ENCODE data around the gene SLC22A1. TPM values are rescaled to one million over a fixed set of nuclear protein-coding genes. Genes with fewer than 3 reads are reported as not detected.
"Not testable (repeated sequence)": the region's sequence is repeated elsewhere in the genome, so short reads cannot be mapped to it uniquely, and the experiment has no call there.

The SLC22A1 gene
- polyA plus RNA-seq, 4 donors, result 0.10 to 0.53 (median 0.21) TPM

DNA sequence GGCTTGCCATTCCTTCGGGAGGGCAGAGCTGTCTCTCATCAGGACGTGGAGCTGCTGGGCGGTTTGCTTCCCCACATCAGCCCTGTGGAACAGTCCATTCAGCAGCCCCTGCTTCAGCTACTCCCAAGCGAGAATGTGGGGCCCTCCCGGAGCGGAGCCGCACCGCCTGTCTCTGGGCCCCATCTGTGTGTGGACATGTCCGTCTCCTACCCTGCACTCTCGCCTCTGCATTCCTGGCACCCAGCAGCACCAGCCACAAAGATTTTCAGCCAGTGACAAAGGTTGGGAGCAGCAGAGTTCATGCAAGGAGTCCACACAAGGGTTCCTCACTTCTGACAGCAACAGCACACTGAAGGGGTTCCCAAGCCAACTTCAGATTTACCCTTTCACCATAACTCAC is 29.0 kb upstream of the SLC22A1 start:
- DNase-seq (ENCODE audit: low read depth in 4 of 4, low spot score in 3 of 4), result no peak

DNA sequence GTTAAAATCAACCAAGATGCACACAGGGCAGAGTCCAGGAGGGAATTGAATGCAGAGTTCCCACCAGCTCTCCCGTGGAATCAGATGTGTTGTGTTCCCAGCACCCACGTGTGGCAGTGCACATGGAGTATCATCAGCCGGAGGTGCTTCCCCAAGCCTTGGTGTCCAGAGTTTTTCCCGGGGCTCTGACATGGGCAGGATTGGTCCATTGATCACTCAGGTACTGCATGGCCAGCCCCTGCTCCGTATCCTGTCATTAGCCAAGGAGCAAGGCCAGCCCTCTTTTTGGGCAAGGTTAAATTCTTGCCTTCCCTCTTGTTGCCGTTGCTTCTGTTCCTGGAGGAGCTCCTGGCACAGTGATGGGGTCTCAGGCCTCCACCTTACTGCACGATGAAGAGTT is 28.6 kb upstream of the SLC22A1 start:
- DNase-seq (ENCODE audit: low read depth in 4 of 4, low spot score in 3 of 4), result no peak

DNA sequence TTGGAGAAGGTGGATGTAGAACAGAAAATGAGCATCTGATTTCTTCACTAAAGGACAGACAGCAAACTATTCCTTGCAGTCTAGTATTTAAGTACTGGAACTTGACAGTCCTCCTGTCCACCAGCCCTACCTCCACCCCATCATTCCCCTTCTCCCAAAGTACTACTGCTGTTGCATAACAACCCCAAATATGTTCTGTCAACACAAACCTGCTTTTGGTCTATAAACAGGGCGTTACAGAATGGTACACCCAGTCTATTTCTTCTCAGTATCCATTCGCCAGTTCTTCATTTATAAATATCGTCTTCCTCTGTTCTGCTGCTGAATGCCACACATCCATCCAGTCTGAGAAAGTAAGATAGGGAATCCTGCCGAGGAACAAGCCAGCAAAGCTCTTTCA is 27.7 kb upstream of the SLC22A1 start:
- DNase-seq (ENCODE audit: low read depth in 4 of 4, low spot score in 3 of 4), result no peak

DNA sequence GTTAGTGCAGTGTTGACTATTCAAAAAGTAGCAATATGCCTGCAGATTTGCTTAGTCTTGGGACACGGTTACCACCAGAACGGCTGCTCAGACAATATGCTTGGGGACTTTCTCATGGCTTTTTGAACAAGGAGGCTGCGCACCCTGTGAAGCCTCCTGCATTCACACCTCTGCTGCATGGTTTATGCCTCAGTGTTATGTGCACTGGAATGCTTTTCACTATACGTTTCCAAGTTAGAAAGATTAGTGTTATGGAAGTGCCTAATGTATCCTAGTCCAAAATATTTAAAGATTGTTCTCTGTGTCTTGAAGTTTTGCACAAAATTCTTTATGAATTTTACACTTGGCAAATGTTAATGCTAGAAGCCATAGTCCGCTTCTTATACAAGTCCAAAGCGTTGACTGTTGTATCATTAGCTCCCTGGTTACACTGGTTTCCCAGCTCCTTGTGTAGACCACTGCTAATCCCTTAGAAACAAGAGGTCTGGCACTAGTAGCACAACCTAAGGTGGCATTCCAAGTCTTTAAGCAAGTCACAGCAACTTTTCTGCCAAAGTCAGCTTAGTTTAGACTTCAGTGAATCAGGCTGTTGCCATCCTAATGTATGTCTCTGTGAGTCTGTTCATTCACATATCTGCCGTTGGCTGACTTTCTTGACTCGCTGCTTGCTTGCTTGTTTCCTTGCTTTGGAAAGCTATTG is 26.3 kb upstream of the SLC22A1 start:
- DNase-seq (ENCODE audit: low read depth in 4 of 4, low spot score in 3 of 4), result no peak

DNA sequence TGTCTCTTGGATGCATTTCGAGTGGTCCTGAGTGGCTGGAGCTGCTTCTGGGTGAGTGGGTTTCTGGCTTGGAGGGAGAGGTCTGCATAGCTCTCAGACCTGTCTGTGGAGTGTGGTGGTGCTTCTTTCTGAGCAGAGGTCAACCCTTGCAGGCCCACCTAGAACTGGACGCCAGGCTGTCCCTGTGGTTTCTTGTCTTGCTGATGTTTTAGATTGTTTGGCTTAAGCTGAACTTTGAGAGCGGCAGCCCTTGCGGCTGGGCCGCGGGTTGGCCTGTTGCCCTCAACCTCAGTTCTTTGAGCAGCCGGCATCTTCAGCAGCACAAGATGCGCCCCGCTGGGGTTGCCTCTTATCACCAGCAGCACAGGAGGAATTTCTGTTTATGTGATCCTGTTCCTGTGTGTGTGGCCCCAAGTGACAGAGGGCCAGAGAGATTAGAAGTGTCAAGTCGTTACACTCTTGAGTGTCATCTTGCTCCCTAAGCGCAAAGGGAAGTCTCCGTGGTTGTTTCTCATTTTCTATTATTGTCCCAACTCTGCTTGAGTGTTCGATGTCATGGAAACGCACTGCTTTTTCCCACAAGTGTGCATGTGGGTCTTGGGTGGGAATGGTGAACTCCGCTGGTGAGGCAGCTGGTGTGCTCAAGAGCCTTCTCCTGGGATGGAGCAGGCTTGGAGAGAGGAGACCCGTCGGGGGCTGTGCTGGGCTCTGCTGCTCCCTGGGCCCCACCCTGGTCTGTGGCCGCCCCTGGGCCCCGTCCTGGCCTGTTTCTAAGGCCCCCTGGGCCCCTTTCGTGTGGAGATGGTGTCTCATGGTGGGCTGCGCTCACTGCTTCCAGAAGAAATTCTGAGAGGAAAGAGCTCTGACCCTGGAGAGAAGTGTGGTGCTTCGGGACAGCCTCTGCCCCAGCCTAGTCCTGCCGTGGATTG is 20.1 kb upstream of the SLC22A1 start:
- no peak for DNase-seq (ENCODE audit: low read depth in 4 of 4, low spot score in 3 of 4)

GRCh38 chr6:160102399-160102798 is 19.2 kb upstream of the SLC22A1 start:
- DNase-seq (ENCODE audit: low read depth in 4 of 4, low spot score in 3 of 4), result no peak

- no peak for DNase-seq (ENCODE audit: low read depth in 4 of 4, low spot score in 3 of 4)
These were observed 18.4 kb upstream of the SLC22A1 start for GRCh38 chr6:160102956-160103824.

DNA sequence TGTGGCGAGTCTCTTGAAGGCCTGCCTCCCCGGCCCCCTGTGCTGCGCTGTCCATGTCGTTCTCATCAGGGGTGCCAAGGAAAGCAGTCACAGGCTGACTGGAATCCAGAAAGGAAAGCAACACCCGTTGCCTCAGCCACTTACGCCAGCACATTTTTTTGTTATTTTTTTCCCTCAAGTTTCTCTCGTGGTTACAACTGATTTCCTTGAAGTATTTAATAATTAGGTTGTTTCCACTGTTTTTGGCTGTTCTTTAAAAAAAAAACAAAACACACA is 17.9 kb upstream of the SLC22A1 start:
- DNase-seq (ENCODE audit: low read depth in 4 of 4, low spot score in 3 of 4), result no peak

GRCh38 chr6:160104821-160105517 is 16.6 kb upstream of the SLC22A1 start:
- DNase-seq (ENCODE audit: low read depth in 4 of 4, low spot score in 3 of 4), result no peak

DNA sequence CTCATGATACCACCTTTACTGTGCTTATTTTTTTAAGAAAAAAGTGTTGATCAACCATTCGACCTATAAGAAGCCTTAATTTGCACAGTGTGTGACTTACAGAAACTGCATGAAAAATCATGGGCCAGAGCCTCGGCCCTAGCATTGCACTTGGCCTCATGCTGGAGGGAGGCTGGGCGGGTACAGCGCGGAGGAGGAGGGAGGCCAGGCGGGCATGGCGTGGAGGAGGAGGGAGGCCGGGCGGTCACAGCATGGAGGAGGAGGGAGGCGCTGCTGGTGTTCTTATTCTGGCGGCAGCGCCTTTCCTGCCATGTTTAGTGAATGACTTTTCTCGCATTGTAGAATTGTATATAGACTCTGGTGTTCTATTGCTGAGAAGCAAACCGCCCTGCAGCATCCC is 15.6 kb upstream of the SLC22A1 start:
- no peak for DNase-seq (ENCODE audit: low read depth in 4 of 4, low spot score in 3 of 4)

- no peak for DNase-seq (ENCODE audit: low read depth in 4 of 4, low spot score in 3 of 4)
These were observed 14.9 kb upstream of the SLC22A1 start for GRCh38 chr6:160106701-160107100.

GRCh38 chr6:160108077-160108476 is 13.5 kb upstream of the SLC22A1 start:
- DNase-seq (ENCODE audit: low read depth in 4 of 4, low spot score in 3 of 4), result no peak

- no peak for DNase-seq (ENCODE audit: low read depth in 4 of 4, low spot score in 3 of 4)
These were observed 11.0 kb upstream of the SLC22A1 start for GRCh38 chr6:160110586-160111123.

GRCh38 chr6:160111806-160112205 is 9.8 kb upstream of the SLC22A1 start:
- no peak for DNase-seq (ENCODE audit: low read depth in 4 of 4, low spot score in 3 of 4)

DNA sequence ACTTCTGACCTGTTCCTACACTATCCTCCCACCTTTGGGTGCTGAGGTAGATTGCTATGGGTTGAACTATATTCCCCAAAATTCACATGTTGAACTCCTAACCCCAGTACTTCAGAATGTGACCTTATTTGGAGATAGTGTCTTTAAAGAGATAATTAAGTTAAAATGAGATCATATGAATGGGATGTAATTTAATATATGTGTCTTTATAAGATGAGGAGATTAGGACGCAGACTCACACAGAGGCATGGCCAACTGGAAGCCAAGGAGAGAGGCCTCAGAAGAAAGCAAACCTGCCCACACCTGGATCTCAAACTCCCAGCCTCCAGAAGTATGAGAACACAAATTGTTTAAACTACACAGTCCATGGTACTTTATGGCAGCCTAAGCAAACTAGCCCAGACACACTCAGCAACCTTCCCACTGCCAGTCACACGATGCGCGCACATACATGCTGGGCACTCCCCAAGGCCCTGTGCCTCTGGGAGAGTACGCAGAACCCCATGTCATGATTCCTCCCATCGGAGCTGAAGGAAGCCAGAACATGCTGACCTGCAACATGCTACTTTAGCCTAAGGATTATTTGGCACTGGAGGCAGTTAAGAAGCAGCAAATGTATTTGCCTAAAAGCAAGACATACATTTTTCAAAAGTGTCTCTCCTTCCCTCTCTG is 8.9 kb upstream of the SLC22A1 start:
- DNase-seq (ENCODE audit: low read depth in 4 of 4, low spot score in 3 of 4), result no peak

DNA sequence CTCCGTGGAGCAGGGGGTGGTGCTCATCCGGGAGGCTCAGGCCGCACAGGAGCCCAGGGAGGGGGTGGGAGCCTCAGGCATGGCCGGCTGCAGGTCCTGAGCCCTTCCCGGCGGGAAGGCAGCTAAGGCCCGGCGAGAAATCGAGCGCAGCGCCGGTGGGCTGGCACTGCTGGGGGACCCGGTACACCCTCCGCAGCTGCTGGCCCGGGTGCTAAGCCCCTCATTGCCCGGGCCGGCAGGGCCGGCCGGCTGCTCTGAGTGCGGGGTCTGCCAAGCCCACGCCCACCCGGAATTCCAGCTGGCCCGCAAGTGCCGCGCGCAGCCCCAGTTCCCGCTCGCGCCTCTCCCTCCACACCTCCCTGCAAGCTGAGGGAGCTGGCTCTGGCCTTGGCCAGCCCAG is 7.1 kb upstream of the SLC22A1 start:
- not testable (repeated sequence) for DNase-seq (ENCODE audit: low read depth in 4 of 4, low spot score in 3 of 4)

DNA sequence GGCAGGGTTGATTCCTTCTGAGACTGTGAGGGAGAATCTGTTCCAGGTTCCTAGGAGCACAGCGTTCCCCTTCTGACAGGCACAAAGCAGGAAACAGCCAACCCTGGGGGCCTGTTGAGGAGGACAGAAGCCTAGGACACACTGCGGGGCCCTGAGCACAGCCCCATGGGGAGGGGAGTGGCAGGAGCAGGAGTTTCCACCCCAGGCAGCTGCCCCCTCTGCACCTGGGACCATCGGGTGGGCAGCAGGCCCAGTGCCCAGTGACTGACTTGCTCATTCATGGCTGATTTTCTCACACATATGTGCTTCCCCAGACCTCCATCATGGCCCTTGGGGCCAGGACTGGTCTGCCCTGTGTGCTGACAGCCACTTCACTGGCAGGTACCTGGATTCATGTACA is 6.2 kb upstream of the SLC22A1 start:
- DNase-seq (ENCODE audit: low read depth in 4 of 4, low spot score in 3 of 4), result no peak

DNA sequence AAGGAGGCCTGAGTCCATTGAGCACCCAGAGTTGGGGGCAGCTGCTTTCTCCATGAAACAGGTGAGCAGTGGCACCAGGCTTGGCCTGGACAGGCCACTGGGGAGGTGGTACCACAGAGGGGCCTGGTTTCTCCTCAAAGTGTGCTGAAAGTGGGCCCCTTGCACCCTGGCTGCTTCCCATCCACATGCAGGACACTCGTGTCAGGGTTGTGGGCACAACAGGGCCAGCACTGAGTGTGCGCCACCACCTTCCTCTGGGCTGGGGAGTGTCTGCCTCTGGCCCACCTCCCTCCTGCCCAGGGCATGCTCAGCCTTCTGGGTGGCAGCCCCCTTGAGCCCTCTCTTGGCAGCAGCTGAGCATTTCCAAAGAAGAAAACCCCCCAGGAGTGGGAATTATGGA is 5.2 kb upstream of the SLC22A1 start:
- no peak for DNase-seq (ENCODE audit: low read depth in 4 of 4, low spot score in 3 of 4)

- DNase-seq (ENCODE audit: low read depth in 4 of 4, low spot score in 3 of 4), result no peak
These were observed 4.5 kb upstream of the SLC22A1 start for GRCh38 chr6:160117137-160117536.

Measured in left renal pelvis (tissue), 4 donors.